ENCODE results near the gene HYDIN. TPM values are rescaled to one million over a fixed set of nuclear protein-coding genes. Genes with fewer than 3 reads are reported as not detected.
"Not testable (repeated sequence)": the region's sequence is repeated elsewhere in the genome, so short reads cannot be mapped to it uniquely, and the experiment has no call there.

Gene HYDIN
- total RNA-seq, 4 donors from 2014 or later: 0.35 to 10.3 (median 4.3) TPM

- ATAC-seq, H3K4me3 ChIP-seq, H3K27ac ChIP-seq, H3K36me3 ChIP-seq, H3K27me3 ChIP-seq, H3K9me3 ChIP-seq, H3K4me1 ChIP-seq: not testable (repeated sequence)
- WGBS, 2 donors (ENCODE audit: low coverage in 1 of 2): no CpG with 5 or more reads among the region's 1 CpG
These were observed 354.1 kb downstream of the HYDIN start for GRCh38 chr16:70876442-70876841.

GRCh38 chr16:70864698-70865097 is 365.8 kb downstream of the HYDIN start:
- not testable (repeated sequence) for H3K27ac ChIP-seq, H3K4me3 ChIP-seq, H3K27me3 ChIP-seq, H3K4me1 ChIP-seq, ATAC-seq, H3K36me3 ChIP-seq, H3K9me3 ChIP-seq
- WGBS, 2 donors (ENCODE audit: low coverage in 1 of 2): 42 to 75% methylated on average over 2 to 5 of the region's 5 CpGs

GRCh38 chr16:70861996-70862395 is 368.5 kb downstream of the HYDIN start:
- not testable (repeated sequence) for H3K27me3 ChIP-seq, H3K27ac ChIP-seq, ATAC-seq, H3K4me1 ChIP-seq, H3K36me3 ChIP-seq, H3K4me3 ChIP-seq, H3K9me3 ChIP-seq
- 80% methylated on average over 1 of the region's 9 CpGs; no CpG with 5 or more reads in 1 of the 2 donors for WGBS, 2 donors (ENCODE audit: low coverage in 1 of 2)

- not testable (repeated sequence) for H3K9me3 ChIP-seq, H3K4me1 ChIP-seq, H3K27me3 ChIP-seq, ATAC-seq, H3K4me3 ChIP-seq, H3K27ac ChIP-seq, H3K36me3 ChIP-seq
- WGBS, 2 donors (ENCODE audit: low coverage in 1 of 2): 51 to 70% methylated on average over 4 of the region's 4 CpGs
These were observed 379.2 kb downstream of the HYDIN start for GRCh38 chr16:70851299-70851698.

- H3K27me3 ChIP-seq, H3K4me1 ChIP-seq, ATAC-seq, H3K36me3 ChIP-seq, H3K4me3 ChIP-seq, H3K9me3 ChIP-seq, H3K27ac ChIP-seq: not testable (repeated sequence)
- no CpG with 5 or more reads among the region's 4 CpGs for WGBS, 2 donors (ENCODE audit: low coverage in 1 of 2)
These were observed 406.9 kb downstream of the HYDIN start for GRCh38 chr16:70823498-70824118.

- not testable (repeated sequence) for H3K27ac ChIP-seq, ATAC-seq, H3K36me3 ChIP-seq, H3K4me3 ChIP-seq, H3K27me3 ChIP-seq, H3K4me1 ChIP-seq, H3K9me3 ChIP-seq
- WGBS, 2 donors (ENCODE audit: low coverage in 1 of 2): no CpG with 5 or more reads among the region's 2 CpGs
These were observed 407.8 kb downstream of the HYDIN start for GRCh38 chr16:70822734-70823133.

- not testable (repeated sequence) for H3K27ac ChIP-seq, H3K36me3 ChIP-seq, ATAC-seq, H3K27me3 ChIP-seq, H3K9me3 ChIP-seq, H3K4me1 ChIP-seq, H3K4me3 ChIP-seq
- 20% methylated on average over 1 of the region's 13 CpGs; no CpG with 5 or more reads in 1 of the 2 donors for WGBS, 2 donors (ENCODE audit: low coverage in 1 of 2)
These were observed 412.4 kb downstream of the HYDIN start for GRCh38 chr16:70818088-70818487.

GRCh38 chr16:70809392-70810060 is 421.0 kb downstream of the HYDIN start:
- H3K27me3 ChIP-seq: peaks cover 49% of the 10 kb centered on the region
- H3K9me3 ChIP-seq: no peaks in the 10 kb centered on the region
- H3K4me1 ChIP-seq: no peaks in the 10 kb centered on the region
- no peaks in the 10 kb centered on the region for H3K36me3 ChIP-seq
- H3K27ac ChIP-seq: no peak overlapping the region
- no peak for ATAC-seq
- no peak overlapping the region for H3K4me3 ChIP-seq
- WGBS, 2 donors (ENCODE audit: low coverage in 1 of 2): 56 to 66% methylated on average over 3 to 7 of the region's 9 CpGs
- TF ChIP-seq POLR2A (IDR thresholded peaks at IDR 0.05): no peak

- H3K9me3 ChIP-seq: peaks cover 0 to 8% (median 0%) of the 10 kb centered on the region in 3 donors
- TF ChIP-seq EP300 (IDR thresholded peaks at IDR 0.05): no peak
- TF ChIP-seq CTCF (IDR thresholded peaks at IDR 0.05): no peak
- no peak for TF ChIP-seq POLR2AphosphoS5 (IDR thresholded peaks at IDR 0.05)
- no peak for TF ChIP-seq POLR2A (IDR thresholded peaks at IDR 0.05)
- H3K36me3 ChIP-seq: no peaks in the 10 kb centered on the region
- no peak for ATAC-seq
- H3K4me3 ChIP-seq: no peak overlapping the region
- no peak overlapping the region for H3K27ac ChIP-seq
- H3K27me3 ChIP-seq: peaks cover 49% of the 10 kb centered on the region
- no peaks in the 10 kb centered on the region for H3K4me1 ChIP-seq
These were observed 422.2 kb downstream of the HYDIN start for GRCh38 chr16:70808371-70808770.

Measured in gastroesophageal sphincter (tissue), 4 donors.